MM.1S (cell line): ENCODE data around the gene STARD5.

Source experiments
- EZH2 ChIP-seq: fragments of 300-600 bp; sonication (generic); optimal IDR thresholded peaks from 2 replicates; pipeline ENCODE3; 2017; ENCODE audit warnings: low read depth, mild to moderate bottlenecking, antibody characterized with exemption, low read length, mixed read lengths
- EZH2phosphoT487 ChIP-seq: fragments of 300-600 bp; sonication (generic); IDR thresholded peaks from 2 replicates; pipeline ENCODE4 v1.6.1; 2018; ENCODE audit warnings: antibody characterized with exemption, low read length
- TF ChIP-seq, protein P1 (sequence below): fragments of 300-600 bp; sonication (generic); IDR thresholded peaks from 2 replicates; pipeline ENCODE4 v1.5.1; 2016; ENCODE audit warnings: antibody characterized with exemption, low read length, mixed read lengths

DNA sequence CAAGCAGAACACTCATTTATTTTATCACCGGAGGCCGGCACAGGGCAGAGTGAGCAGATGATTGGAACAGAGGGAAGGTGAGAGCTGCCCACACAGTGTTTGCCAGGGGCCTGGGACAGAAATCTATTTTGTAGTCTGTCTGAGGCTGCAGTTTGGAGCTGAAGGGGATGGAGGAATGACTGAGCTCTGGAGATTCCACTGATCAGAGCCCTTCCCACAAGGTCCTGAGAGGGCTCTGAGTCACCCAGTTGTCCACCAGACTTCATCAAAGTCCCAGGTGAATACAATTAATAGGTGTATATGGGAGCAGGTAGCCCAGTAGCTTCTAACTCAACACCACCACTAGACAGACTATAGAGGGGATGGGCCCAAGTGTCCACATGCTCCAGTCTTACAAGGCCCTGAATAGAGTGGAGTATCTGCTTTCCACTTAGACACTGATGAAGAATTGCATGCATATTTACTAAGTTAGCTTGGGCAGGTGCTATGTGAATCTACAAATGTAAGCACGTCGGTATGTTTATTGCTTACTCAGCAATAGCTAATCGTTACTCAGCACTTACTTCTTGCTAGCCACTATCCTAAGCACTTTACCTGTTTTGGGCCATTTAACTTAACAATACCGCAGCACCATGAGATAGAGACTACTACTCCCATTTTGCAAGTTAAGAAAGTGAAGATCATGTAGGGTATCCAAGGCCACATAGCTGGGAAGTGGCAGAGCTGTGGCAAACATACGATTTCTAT is 2.7 kb upstream of the STARD5 start:
- TF ChIP-seq, protein P1, sequence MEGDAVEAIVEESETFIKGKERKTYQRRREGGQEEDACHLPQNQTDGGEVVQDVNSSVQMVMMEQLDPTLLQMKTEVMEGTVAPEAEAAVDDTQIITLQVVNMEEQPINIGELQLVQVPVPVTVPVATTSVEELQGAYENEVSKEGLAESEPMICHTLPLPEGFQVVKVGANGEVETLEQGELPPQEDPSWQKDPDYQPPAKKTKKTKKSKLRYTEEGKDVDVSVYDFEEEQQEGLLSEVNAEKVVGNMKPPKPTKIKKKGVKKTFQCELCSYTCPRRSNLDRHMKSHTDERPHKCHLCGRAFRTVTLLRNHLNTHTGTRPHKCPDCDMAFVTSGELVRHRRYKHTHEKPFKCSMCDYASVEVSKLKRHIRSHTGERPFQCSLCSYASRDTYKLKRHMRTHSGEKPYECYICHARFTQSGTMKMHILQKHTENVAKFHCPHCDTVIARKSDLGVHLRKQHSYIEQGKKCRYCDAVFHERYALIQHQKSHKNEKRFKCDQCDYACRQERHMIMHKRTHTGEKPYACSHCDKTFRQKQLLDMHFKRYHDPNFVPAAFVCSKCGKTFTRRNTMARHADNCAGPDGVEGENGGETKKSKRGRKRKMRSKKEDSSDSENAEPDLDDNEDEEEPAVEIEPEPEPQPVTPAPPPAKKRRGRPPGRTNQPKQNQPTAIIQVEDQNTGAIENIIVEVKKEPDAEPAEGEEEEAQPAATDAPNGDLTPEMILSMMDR: no peak
- no peak for TF ChIP-seq EZH2
- no peak for TF ChIP-seq EZH2phosphoT487
